Mammary epithelial cell (primary cell): Measurements from ENCODE around the gene PDZD11.
"Not testable (repeated sequence)": the region's sequence is repeated elsewhere in the genome, so short reads cannot be mapped to it uniquely, and the experiment has no call there.

Experiments used
- EZH2 ChIP-seq: IDR thresholded peaks from 2 replicates; pipeline ENCODE4 v1.6.1; 2012; ENCODE audit warnings: low read length, inconsistent platforms, borderline replicate concordance
- TF ChIP-seq, protein P1 (sequence below), 2 donors: IDR thresholded peaks in 1 of 2; conservative IDR thresholded peaks in 1 of 2; 2 replicates each; pipeline ENCODE4 v1.5.1; 2011 to 2012; ENCODE audit warnings: inconsistent platforms in 2 of 2, low read length in 2 of 2, mild to moderate bottlenecking in 2 of 2, control low read depth in 1 of 2, low read depth in 1 of 2; ENCODE audit not compliant: insufficient read depth in 1 of 2; ENCODE audit errors: extremely low read depth in 1 of 2

GRCh38 chrX:70243601-70244000 lies 46.1 kb downstream of the PDZD11 start:
- TF ChIP-seq, protein P1, sequence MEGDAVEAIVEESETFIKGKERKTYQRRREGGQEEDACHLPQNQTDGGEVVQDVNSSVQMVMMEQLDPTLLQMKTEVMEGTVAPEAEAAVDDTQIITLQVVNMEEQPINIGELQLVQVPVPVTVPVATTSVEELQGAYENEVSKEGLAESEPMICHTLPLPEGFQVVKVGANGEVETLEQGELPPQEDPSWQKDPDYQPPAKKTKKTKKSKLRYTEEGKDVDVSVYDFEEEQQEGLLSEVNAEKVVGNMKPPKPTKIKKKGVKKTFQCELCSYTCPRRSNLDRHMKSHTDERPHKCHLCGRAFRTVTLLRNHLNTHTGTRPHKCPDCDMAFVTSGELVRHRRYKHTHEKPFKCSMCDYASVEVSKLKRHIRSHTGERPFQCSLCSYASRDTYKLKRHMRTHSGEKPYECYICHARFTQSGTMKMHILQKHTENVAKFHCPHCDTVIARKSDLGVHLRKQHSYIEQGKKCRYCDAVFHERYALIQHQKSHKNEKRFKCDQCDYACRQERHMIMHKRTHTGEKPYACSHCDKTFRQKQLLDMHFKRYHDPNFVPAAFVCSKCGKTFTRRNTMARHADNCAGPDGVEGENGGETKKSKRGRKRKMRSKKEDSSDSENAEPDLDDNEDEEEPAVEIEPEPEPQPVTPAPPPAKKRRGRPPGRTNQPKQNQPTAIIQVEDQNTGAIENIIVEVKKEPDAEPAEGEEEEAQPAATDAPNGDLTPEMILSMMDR (conservative IDR thresholded peaks at IDR 0.05 in 1 of 2, IDR thresholded peaks at IDR 0.05 in 1 of 2; ENCODE audit: extremely low read depth in 1 of 2, insufficient read depth in 1 of 2, low read depth in 1 of 2, low read length in 2 of 2), result not testable (repeated sequence)
- TF ChIP-seq EZH2, result not testable (repeated sequence)
